Adrenal gland (tissue), 5 donors: ENCODE results near the gene EPHA5.

ENCODE experiments used
- POLR2A ChIP-seq, 2 donors: fragments of 450-650 bp; IDR thresholded peaks; one replicate each; pipeline ENCODE4 v1.6.1; 2017; ENCODE audit warnings: antibody characterized with exemption in 2 of 2, mild to moderate bottlenecking in 2 of 2, moderate library complexity in 1 of 2
- TF ChIP-seq, protein P1 (sequence below), 6 experiments: fragments of 450-650 bp in 4 of 6; fragments of 200-600 bp in 2 of 6; sonication (generic) in 1 of 6; IDR thresholded peaks; 1 replicate in 5 of 6; 2 replicates in 1 of 6; pipeline versions ENCODE4 v1.5.1 to v1.8.0; 2016 to 2021; ENCODE audit warnings: antibody characterized with exemption in 6 of 6, mild to moderate bottlenecking in 2 of 6, moderate library complexity in 1 of 6
- donor health status: DM: no; HTN: no; CAD: no.

DNA sequence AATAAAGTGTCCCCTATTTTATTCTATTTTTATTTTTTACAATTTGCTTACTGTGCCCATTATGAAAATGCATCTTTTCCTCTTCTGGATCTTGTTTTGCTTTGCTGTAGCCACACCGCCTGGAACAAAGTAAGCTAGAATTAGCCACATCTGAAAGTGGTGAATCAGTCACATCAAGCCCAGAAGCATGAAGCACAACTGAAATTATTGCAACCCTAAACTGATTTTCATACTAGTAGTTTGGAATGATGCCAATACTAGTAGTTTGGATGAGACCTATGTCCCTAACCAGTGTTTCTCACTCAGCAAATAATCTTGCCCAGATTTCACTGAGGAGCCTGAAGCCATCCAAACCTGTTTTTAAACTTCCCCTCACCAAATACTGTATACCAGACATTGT, 303.0 kb downstream of the EPHA5 start:
- no peak for TF ChIP-seq POLR2A (IDR thresholded peaks at IDR 0.05)
- TF ChIP-seq, protein P1, sequence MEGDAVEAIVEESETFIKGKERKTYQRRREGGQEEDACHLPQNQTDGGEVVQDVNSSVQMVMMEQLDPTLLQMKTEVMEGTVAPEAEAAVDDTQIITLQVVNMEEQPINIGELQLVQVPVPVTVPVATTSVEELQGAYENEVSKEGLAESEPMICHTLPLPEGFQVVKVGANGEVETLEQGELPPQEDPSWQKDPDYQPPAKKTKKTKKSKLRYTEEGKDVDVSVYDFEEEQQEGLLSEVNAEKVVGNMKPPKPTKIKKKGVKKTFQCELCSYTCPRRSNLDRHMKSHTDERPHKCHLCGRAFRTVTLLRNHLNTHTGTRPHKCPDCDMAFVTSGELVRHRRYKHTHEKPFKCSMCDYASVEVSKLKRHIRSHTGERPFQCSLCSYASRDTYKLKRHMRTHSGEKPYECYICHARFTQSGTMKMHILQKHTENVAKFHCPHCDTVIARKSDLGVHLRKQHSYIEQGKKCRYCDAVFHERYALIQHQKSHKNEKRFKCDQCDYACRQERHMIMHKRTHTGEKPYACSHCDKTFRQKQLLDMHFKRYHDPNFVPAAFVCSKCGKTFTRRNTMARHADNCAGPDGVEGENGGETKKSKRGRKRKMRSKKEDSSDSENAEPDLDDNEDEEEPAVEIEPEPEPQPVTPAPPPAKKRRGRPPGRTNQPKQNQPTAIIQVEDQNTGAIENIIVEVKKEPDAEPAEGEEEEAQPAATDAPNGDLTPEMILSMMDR (IDR thresholded peaks at IDR 0.05) = no peak
